Measurements from ENCODE around the gene EYS. TPM values are rescaled to one million over a fixed set of nuclear protein-coding genes. Genes with fewer than 3 reads are reported as not detected.

Gene EYS
- polyA plus RNA-seq, 1 of the 3 experiments (the other 2 are of a cell fraction), result 0.05 TPM

DNA sequence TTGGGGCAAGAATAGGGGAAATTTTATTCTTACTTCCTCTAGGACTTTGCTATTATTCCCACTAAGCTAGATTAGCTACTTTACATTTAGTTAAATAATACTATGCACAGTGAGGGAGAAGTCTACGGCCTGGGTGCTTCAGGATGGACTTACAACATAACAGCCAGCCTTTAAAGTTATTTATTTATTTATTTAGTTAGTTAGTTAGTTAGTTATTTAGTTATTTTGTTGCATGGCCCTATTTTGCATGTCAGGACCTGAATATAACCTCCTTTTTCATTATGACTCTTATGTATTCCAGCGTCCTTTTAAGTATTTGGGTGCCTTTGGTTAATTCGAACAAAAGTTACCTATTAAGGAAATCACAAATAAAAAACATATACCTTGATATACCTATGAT, 238.7 kb downstream of the EYS start:
- Histone ChIP-seq H3K9ac (no peak overlapping the region), H3K27ac (ENCODE audit: low read depth in 2 of 2, low read length in 1 of 2) (no peak overlapping the region), H3K4me3 (ENCODE audit: low read depth in 2 of 2, low read length in 1 of 2) (no peak overlapping the region), H3K4me2 (no peak overlapping the region), H4K20me1 (ENCODE audit: insufficient read depth) (no peaks in the 10 kb centered on the region), H3K4me1 (ENCODE audit: control insufficient read depth in 1 of 2, insufficient read depth in 2 of 2, low read depth in 1 of 2, low read length in 1 of 2) (no peaks in the 10 kb centered on the region), H3K79me2 (ENCODE audit: insufficient read depth) (no peaks in the 10 kb centered on the region), H3K9me2 (no peaks in the 10 kb centered on the region), H2AFZ (ENCODE audit: low read depth) (no peak overlapping the region), H3F3A (replicated peaks; ENCODE audit: insufficient read depth) (no peaks in the 10 kb centered on the region), H3K27me3 (ENCODE audit: insufficient read depth) (no peaks in the 10 kb centered on the region), H3K36me3 (replicated peaks in 1 of 2; ENCODE audit: control insufficient read depth in 1 of 2, insufficient read depth in 2 of 2, low read length in 1 of 2) (no peaks in the 10 kb centered on the region), H3K9me3 (no peaks in the 10 kb centered on the region)
- no peak for TF ChIP-seq MEF2A (IDR thresholded peaks at IDR 0.05; ENCODE audit: borderline replicate concordance, low read depth)
- TF ChIP-seq, protein P1, sequence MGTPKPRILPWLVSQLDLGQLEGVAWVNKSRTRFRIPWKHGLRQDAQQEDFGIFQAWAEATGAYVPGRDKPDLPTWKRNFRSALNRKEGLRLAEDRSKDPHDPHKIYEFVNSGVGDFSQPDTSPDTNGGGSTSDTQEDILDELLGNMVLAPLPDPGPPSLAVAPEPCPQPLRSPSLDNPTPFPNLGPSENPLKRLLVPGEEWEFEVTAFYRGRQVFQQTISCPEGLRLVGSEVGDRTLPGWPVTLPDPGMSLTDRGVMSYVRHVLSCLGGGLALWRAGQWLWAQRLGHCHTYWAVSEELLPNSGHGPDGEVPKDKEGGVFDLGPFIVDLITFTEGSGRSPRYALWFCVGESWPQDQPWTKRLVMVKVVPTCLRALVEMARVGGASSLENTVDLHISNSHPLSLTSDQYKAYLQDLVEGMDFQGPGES (IDR thresholded peaks at IDR 0.05; ENCODE audit: low read depth, low read length), result no peak
- TF ChIP-seq SMC3 (IDR thresholded peaks at IDR 0.05; ENCODE audit: low read depth, low read length), result no peak
- ChIA-PET CTCF (no interaction called here), POLR2A (no interaction called here)
- WGBS (ENCODE audit: low lambda C conversion rate), result 35% methylated on average over 3 of the region's 3 CpGs
- no peak for DNase-seq

DNA sequence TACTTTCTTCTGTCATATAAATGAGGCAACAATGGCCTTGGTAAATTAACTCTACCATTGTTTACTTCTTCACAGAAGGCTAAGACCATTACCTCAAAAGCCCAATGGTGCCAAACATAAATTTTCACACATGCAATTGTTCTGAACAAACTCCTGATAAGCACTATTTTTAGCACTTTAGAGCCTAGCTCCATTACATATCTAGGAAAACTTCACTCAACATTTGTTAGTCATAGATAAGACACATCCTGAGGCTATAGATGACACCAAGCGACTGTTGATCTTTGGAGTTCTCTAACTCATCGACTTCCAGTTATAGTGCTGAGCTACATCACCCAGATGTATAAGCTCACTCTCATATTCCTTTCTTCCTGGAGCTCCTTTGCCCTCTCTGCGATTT, 245.9 kb downstream of the EYS start:
- Histone ChIP-seq H3K9me3 (no peaks in the 10 kb centered on the region), H3K4me1 (ENCODE audit: control insufficient read depth in 1 of 2, insufficient read depth in 2 of 2, low read depth in 1 of 2, low read length in 1 of 2) (no peaks in the 10 kb centered on the region), H3F3A (replicated peaks; ENCODE audit: insufficient read depth) (no peaks in the 10 kb centered on the region), H3K9ac (no peak overlapping the region), H3K27ac (ENCODE audit: low read depth in 2 of 2, low read length in 1 of 2) (no peak overlapping the region), H3K27me3 (ENCODE audit: insufficient read depth) (no peaks in the 10 kb centered on the region), H3K9me2 (no peaks in the 10 kb centered on the region), H3K79me2 (ENCODE audit: insufficient read depth) (no peaks in the 10 kb centered on the region), H2AFZ (ENCODE audit: low read depth) (no peak overlapping the region), H3K4me3 (ENCODE audit: low read depth in 2 of 2, low read length in 1 of 2) (no peak overlapping the region), H3K4me2 (no peak overlapping the region), H3K36me3 (replicated peaks in 1 of 2; ENCODE audit: control insufficient read depth in 1 of 2, insufficient read depth in 2 of 2, low read length in 1 of 2) (no peaks in the 10 kb centered on the region), H4K20me1 (ENCODE audit: insufficient read depth) (no peaks in the 10 kb centered on the region)
- ChIA-PET POLR2A (no interaction called here), CTCF (no interaction called here)
- no peak for DNase-seq
- 38% methylated on average over 3 of the region's 3 CpGs for WGBS (ENCODE audit: low lambda C conversion rate)
- TF ChIP-seq JUND (IDR thresholded peaks at IDR 0.05), result no peak

DNA sequence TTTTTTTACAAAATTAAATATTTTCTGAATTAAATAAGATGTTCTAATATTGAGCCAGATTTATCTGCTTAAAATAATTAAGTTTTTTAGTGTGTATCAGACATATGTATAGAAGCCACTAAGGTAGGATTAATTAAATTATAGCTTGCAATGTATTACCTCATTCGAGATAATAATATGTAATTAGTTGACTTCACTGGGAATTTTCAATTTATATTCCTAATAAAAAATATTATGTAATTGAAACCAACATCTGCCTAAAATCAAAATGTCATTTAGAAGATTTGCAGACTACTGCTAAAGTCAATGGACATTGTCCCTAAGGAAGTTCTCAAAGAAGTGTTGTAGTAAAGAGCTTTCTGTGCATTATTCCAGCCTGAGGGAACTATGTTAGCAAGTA, 254.7 kb downstream of the EYS start:
- CTCF ChIA-PET, result no interaction called here
- Histone ChIP-seq H4K20me1 (ENCODE audit: insufficient read depth) (no peaks in the 10 kb centered on the region), H3F3A (replicated peaks; ENCODE audit: insufficient read depth) (no peaks in the 10 kb centered on the region), H3K4me1 (ENCODE audit: control insufficient read depth in 1 of 2, insufficient read depth in 2 of 2, low read depth in 1 of 2, low read length in 1 of 2) (no peaks in the 10 kb centered on the region; a peak in 1 of 4 replicates), H2AFZ (ENCODE audit: low read depth) (no peak overlapping the region), H3K79me2 (ENCODE audit: insufficient read depth) (no peaks in the 10 kb centered on the region), H3K9ac (no peak overlapping the region), H3K4me2 (no peak overlapping the region), H3K36me3 (replicated peaks in 1 of 2; ENCODE audit: control insufficient read depth in 1 of 2, insufficient read depth in 2 of 2, low read length in 1 of 2) (no peaks in the 10 kb centered on the region), H3K9me3 (no peaks in the 10 kb centered on the region), H3K27me3 (ENCODE audit: insufficient read depth) (no peaks in the 10 kb centered on the region), H3K27ac (ENCODE audit: low read depth in 2 of 2, low read length in 1 of 2) (no peak overlapping the region), H3K4me3 (ENCODE audit: low read depth in 2 of 2, low read length in 1 of 2) (no peak overlapping the region), H3K9me2 (no peaks in the 10 kb centered on the region)
- POLR2A ChIA-PET, result no interaction called here
- TF ChIP-seq, protein P2, sequence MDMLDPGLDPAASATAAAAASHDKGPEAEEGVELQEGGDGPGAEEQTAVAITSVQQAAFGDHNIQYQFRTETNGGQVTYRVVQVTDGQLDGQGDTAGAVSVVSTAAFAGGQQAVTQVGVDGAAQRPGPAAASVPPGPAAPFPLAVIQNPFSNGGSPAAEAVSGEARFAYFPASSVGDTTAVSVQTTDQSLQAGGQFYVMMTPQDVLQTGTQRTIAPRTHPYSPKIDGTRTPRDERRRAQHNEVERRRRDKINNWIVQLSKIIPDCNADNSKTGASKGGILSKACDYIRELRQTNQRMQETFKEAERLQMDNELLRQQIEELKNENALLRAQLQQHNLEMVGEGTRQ (IDR thresholded peaks at IDR 0.05; ENCODE audit: borderline replicate concordance, low read depth, low read length), result no peak
- TF ChIP-seq, protein P3, sequence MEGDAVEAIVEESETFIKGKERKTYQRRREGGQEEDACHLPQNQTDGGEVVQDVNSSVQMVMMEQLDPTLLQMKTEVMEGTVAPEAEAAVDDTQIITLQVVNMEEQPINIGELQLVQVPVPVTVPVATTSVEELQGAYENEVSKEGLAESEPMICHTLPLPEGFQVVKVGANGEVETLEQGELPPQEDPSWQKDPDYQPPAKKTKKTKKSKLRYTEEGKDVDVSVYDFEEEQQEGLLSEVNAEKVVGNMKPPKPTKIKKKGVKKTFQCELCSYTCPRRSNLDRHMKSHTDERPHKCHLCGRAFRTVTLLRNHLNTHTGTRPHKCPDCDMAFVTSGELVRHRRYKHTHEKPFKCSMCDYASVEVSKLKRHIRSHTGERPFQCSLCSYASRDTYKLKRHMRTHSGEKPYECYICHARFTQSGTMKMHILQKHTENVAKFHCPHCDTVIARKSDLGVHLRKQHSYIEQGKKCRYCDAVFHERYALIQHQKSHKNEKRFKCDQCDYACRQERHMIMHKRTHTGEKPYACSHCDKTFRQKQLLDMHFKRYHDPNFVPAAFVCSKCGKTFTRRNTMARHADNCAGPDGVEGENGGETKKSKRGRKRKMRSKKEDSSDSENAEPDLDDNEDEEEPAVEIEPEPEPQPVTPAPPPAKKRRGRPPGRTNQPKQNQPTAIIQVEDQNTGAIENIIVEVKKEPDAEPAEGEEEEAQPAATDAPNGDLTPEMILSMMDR (IDR thresholded peaks at IDR 0.05), result no peak
- TF ChIP-seq RXRA (IDR thresholded peaks at IDR 0.05; ENCODE audit: borderline replicate concordance, low read depth), result no peak
- TF ChIP-seq NFIC (IDR thresholded peaks at IDR 0.05; ENCODE audit: borderline replicate concordance), result no peak
- TF ChIP-seq TCF12 (IDR thresholded peaks at IDR 0.05), result no peak
- TF ChIP-seq POLR2AphosphoS5 (IDR thresholded peaks at IDR 0.05; ENCODE audit: low read depth, low read length), result no peak
- TF ChIP-seq ELF1 (IDR thresholded peaks at IDR 0.05), result no peak
- TF ChIP-seq, protein P4, sequence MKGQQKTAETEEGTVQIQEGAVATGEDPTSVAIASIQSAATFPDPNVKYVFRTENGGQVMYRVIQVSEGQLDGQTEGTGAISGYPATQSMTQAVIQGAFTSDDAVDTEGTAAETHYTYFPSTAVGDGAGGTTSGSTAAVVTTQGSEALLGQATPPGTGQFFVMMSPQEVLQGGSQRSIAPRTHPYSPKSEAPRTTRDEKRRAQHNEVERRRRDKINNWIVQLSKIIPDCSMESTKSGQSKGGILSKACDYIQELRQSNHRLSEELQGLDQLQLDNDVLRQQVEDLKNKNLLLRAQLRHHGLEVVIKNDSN (IDR thresholded peaks at IDR 0.05; ENCODE audit: borderline replicate concordance, low read depth), result no peak
- TF ChIP-seq MXI1 (IDR thresholded peaks at IDR 0.05; ENCODE audit: low read depth, low read length), result no peak
- TF ChIP-seq MEF2A (IDR thresholded peaks at IDR 0.05; ENCODE audit: borderline replicate concordance, low read depth), result no peak
- no peak for TF ChIP-seq RCOR1 (IDR thresholded peaks at IDR 0.05; ENCODE audit: low read length)
- no peak for TF ChIP-seq TAF1 (IDR thresholded peaks at IDR 0.05; ENCODE audit: borderline replicate concordance, low read depth, low read length)
- TF ChIP-seq NRF1 (IDR thresholded peaks at IDR 0.05; ENCODE audit: low read depth, low read length), result no peak
- no peak for TF ChIP-seq GABPA (IDR thresholded peaks at IDR 0.05; ENCODE audit: low read depth)
- TF ChIP-seq RFX5 (IDR thresholded peaks at IDR 0.05; ENCODE audit: low read length), result no peak
- TF ChIP-seq SIN3A (IDR thresholded peaks at IDR 0.05; ENCODE audit: borderline replicate concordance, low read depth, low read length), result no peak
- 2% methylated on average over 1 of the region's 1 CpG for WGBS (ENCODE audit: low lambda C conversion rate)
- DNase-seq, result no peak

Measured in SK-N-SH (cell line).